ENCODE data around the gene IFNG-AS1. TPM values are rescaled to one million over a fixed set of nuclear protein-coding genes. Genes with fewer than 3 reads are reported as not detected.

Gene IFNG-AS1
- total and polyA plus RNA-seq, 2 experiments from 2014 or later = not detected

GRCh38 chr12:68011206-68011881 lies 22.1 kb downstream of the IFNG-AS1 start:
- Histone ChIP-seq H3F3A (ENCODE audit: insufficient read depth) (0 out of 2 replicates have a peak, but pooled peaks cover 13% of the 10 kb centered on the region), H4K20me1 (ENCODE audit: insufficient read depth) (no peaks in the 10 kb centered on the region), H3K4me3 (no peak overlapping the region), H3K36me3 (ENCODE audit: low read depth) (no peaks in the 10 kb centered on the region), H3K9me3 (ENCODE audit: low read depth) (no peaks in the 10 kb centered on the region), H3K4me2 (ENCODE audit: unreplicated experiment) (peak overlapping the region; percentile 43), H3K79me2 (ENCODE audit: insufficient read depth) (no peaks in the 10 kb centered on the region), H3K4me1 (ENCODE audit: insufficient read depth) (peaks cover 30% of the 10 kb centered on the region), H3K9ac (no peak overlapping the region), H3K27me3 (replicated peaks; ENCODE audit: insufficient read depth) (no peaks in the 10 kb centered on the region), H3K9me2 (ENCODE audit: insufficient read depth) (no peaks in the 10 kb centered on the region), H3K27ac (no peak overlapping the region), H2AFZ (peak overlapping the region; percentile 44)
- WGBS, 2 experiments (ENCODE audit: low coverage in 1 of 2, low lambda C conversion rate in 2 of 2, missing lambda C conversion rate in 2 of 2) = 68 to 74% methylated on average over 6 of the region's 6 CpGs
- in situ Hi-C loops (cut with MboI) = no loop called here
- DNase-seq = no peak
- TF ChIP-seq EZH2 (IDR thresholded peaks at IDR 0.05; ENCODE audit: insufficient read depth, poor library complexity, severe bottlenecking) (no peak), EZH2phosphoT487 (IDR thresholded peaks at IDR 0.05; ENCODE audit: insufficient read depth, low read depth) (no peak)

GRCh38 chr12:68011882-68012207 lies 22.6 kb downstream of the IFNG-AS1 start:
- peak overlapping the region; percentile 43 for H3K4me2 ChIP-seq (ENCODE audit: unreplicated experiment)
- no peaks in the 10 kb centered on the region for H4K20me1 ChIP-seq (ENCODE audit: insufficient read depth)
- no peaks in the 10 kb centered on the region for H3K79me2 ChIP-seq (ENCODE audit: insufficient read depth)
- H3K36me3 ChIP-seq (ENCODE audit: low read depth) = no peaks in the 10 kb centered on the region
- 0 out of 2 replicates have a peak, but pooled peaks cover 13% of the 10 kb centered on the region for H3F3A ChIP-seq (ENCODE audit: insufficient read depth)
- no peaks in the 10 kb centered on the region for H3K9me3 ChIP-seq (ENCODE audit: low read depth)
- peaks cover 30% of the 10 kb centered on the region for H3K4me1 ChIP-seq (ENCODE audit: insufficient read depth)
- peak overlapping the region; percentile 44 for H2AFZ ChIP-seq
- peak; percentile 50 for DNase-seq
- WGBS, 2 experiments (ENCODE audit: low coverage in 1 of 2, low lambda C conversion rate in 2 of 2, missing lambda C conversion rate in 2 of 2) = 47 to 64% methylated on average over 2 of the region's 2 CpGs
- no peak overlapping the region for H3K27ac ChIP-seq
- H3K4me3 ChIP-seq = no peak overlapping the region
- in situ Hi-C loops (cut with MboI) = no loop called here
- H3K9ac ChIP-seq = no peak overlapping the region
- no peaks in the 10 kb centered on the region for H3K9me2 ChIP-seq (ENCODE audit: insufficient read depth)
- H3K27me3 ChIP-seq (replicated peaks; ENCODE audit: insufficient read depth) = no peaks in the 10 kb centered on the region
- no peak for TF ChIP-seq EZH2 (IDR thresholded peaks at IDR 0.05; ENCODE audit: insufficient read depth, poor library complexity, severe bottlenecking)
- no peak for TF ChIP-seq EZH2phosphoT487 (IDR thresholded peaks at IDR 0.05; ENCODE audit: insufficient read depth, low read depth)

- H3K4me1 ChIP-seq (ENCODE audit: insufficient read depth) = peaks cover 21% of the 10 kb centered on the region
- H3K27ac ChIP-seq = no peak overlapping the region
- H3K9ac ChIP-seq = no peak overlapping the region
- no peak overlapping the region for H3K4me2 ChIP-seq (ENCODE audit: unreplicated experiment)
- no peak overlapping the region for H3K4me3 ChIP-seq
- TF ChIP-seq EZH2phosphoT487 (IDR thresholded peaks at IDR 0.05; ENCODE audit: insufficient read depth, low read depth) = no peak
- TF ChIP-seq EZH2 (IDR thresholded peaks at IDR 0.05; ENCODE audit: insufficient read depth, poor library complexity, severe bottlenecking) = no peak
- no peak overlapping the region for H2AFZ ChIP-seq
- H3K9me3 ChIP-seq (ENCODE audit: low read depth) = no peaks in the 10 kb centered on the region
- 0 out of 2 replicates have a peak, but pooled peaks cover 8% of the 10 kb centered on the region for H3F3A ChIP-seq (ENCODE audit: insufficient read depth)
- H3K27me3 ChIP-seq (replicated peaks; ENCODE audit: insufficient read depth) = no peaks in the 10 kb centered on the region
- DNase-seq = peak; percentile 21
- no peaks in the 10 kb centered on the region for H3K9me2 ChIP-seq (ENCODE audit: insufficient read depth)
- H4K20me1 ChIP-seq (ENCODE audit: insufficient read depth) = no peaks in the 10 kb centered on the region
- H3K79me2 ChIP-seq (ENCODE audit: insufficient read depth) = no peaks in the 10 kb centered on the region
- in situ Hi-C loops (cut with MboI) = no loop called here
- no peaks in the 10 kb centered on the region for H3K36me3 ChIP-seq (ENCODE audit: low read depth)
- WGBS, 2 experiments (ENCODE audit: low coverage in 1 of 2, low lambda C conversion rate in 2 of 2, missing lambda C conversion rate in 2 of 2) = 94 to 96% methylated on average over 2 of the region's 2 CpGs
These were observed 23.5 kb downstream of the IFNG-AS1 start for GRCh38 chr12:68012712-68013111.

- 52 to 56% methylated on average over 1 of the region's 1 CpG for WGBS, 2 experiments (ENCODE audit: low coverage in 1 of 2, low lambda C conversion rate in 2 of 2, missing lambda C conversion rate in 2 of 2)
- Histone ChIP-seq H3K79me2 (ENCODE audit: insufficient read depth) (no peaks in the 10 kb centered on the region), H3K27me3 (replicated peaks; ENCODE audit: insufficient read depth) (no peaks in the 10 kb centered on the region), H3K9ac (no peak overlapping the region), H4K20me1 (ENCODE audit: insufficient read depth) (no peaks in the 10 kb centered on the region), H3K4me3 (no peak overlapping the region), H3K9me3 (ENCODE audit: low read depth) (no peaks in the 10 kb centered on the region), H3K9me2 (ENCODE audit: insufficient read depth) (no peaks in the 10 kb centered on the region), H3K27ac (no peak overlapping the region), H3K36me3 (ENCODE audit: low read depth) (no peaks in the 10 kb centered on the region), H3K4me1 (ENCODE audit: insufficient read depth) (peaks cover 18% of the 10 kb centered on the region), H3K4me2 (ENCODE audit: unreplicated experiment) (no peak overlapping the region), H2AFZ (no peak overlapping the region), H3F3A (ENCODE audit: insufficient read depth) (0 out of 2 replicates have a peak, but pooled peaks cover 5% of the 10 kb centered on the region)
- in situ Hi-C loops (cut with MboI) = no loop called here
- no peak for DNase-seq
- TF ChIP-seq EZH2phosphoT487 (IDR thresholded peaks at IDR 0.05; ENCODE audit: insufficient read depth, low read depth) (no peak), EZH2 (IDR thresholded peaks at IDR 0.05; ENCODE audit: insufficient read depth, poor library complexity, severe bottlenecking) (no peak)
These were observed 23.9 kb downstream of the IFNG-AS1 start for GRCh38 chr12:68013181-68013580.

Measured in GM23248 (cell line).